HT1080 (cell line): ENCODE results near the gene RPF1. TPM values are rescaled to one million over a fixed set of nuclear protein-coding genes. Genes with fewer than 3 reads are reported as not detected.
"Not testable (repeated sequence)": the region's sequence is repeated elsewhere in the genome, so short reads cannot be mapped to it uniquely, and the experiment has no call there.

Experiments used
- DNase-seq: peaks from one replicate; pipeline ENCODE4 v3.0.0-alpha.2; 2015; ENCODE audit warnings: low read depth
- polyA plus RNA-seq, 2 experiments: library from polyadenylated mRNA; depleted of rRNA; stranded (reverse); fragments of >200 nt; gene quantifications; 2 replicates each; pipeline ENCODE4 v1.2.3, GENCODE V29; 2015
- total RNA-seq: library from RNA; depleted of rRNA; stranded (reverse); fragments of >200 nt; shearing (Covaris generic); gene quantifications from 2 replicates; pipeline ENCODE4 v1.2.3, GENCODE V29; 2014; rRNA removed

Gene RPF1, protein sequence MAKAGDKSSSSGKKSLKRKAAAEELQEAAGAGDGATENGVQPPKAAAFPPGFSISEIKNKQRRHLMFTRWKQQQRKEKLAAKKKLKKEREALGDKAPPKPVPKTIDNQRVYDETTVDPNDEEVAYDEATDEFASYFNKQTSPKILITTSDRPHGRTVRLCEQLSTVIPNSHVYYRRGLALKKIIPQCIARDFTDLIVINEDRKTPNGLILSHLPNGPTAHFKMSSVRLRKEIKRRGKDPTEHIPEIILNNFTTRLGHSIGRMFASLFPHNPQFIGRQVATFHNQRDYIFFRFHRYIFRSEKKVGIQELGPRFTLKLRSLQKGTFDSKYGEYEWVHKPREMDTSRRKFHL
- total RNA-seq = 99.9 and 111 TPM in 2 replicates
- polyA plus RNA-seq (2015; cell fraction: cytosol; rRNA removed) = 66.0 and 68.6 TPM in 2 replicates
- polyA plus RNA-seq (2015; cell fraction: nucleus; rRNA removed) = 65.0 and 70.3 TPM in 2 replicates

DNA sequence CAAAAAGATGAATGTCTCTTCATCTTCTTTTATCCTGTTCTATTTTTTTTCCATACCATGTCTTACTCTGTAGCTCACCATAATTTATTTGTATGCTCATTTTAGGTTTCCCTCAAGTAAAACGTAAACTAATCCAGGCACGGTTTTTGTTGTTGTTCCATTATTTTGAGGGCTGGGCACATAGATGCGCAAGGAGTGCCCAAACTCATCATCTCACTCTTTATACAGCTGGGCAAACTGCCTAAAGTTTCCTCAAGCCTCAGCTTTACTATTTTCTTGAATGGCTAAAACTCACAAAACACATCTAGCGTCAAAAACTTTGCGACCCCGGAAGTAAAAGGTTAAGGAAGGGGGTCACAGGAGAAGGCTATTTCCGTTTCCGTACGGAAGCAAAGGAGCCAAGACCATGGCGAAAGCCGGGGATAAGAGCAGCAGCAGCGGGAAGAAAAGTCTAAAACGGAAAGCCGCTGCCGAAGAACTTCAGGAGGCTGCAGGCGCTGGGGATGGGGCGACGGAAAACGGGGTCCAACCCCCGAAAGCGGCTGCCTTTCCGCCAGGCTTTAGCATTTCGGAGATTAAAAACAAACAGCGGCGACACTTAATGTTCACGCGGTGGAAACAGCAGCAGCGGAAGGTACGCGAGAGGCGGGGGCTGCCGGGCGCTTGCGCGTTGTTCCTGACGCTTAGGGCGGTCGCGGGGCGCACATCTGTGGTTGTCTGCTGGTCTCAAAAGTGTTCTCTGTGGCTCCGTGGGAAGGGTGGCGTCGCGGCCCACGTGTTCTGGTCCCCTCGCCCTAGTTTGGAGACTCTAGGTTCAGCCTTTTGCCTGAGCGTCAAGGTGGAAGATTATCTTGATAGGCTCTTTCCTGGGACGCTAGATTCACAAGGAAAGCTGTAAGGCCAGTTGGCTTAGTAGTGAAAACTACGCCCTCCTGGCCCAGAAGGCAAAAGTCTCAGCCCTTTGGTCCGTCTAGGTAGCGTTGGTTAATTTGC is at the start of gene RPF1:
Gene RPF1 (plus strand): TSS at position 391 of the 993 bp plus-strand sequence. CDS start 16 bp downstream, at position 407.
- DNase-seq = peak; percentile 78

DNA sequence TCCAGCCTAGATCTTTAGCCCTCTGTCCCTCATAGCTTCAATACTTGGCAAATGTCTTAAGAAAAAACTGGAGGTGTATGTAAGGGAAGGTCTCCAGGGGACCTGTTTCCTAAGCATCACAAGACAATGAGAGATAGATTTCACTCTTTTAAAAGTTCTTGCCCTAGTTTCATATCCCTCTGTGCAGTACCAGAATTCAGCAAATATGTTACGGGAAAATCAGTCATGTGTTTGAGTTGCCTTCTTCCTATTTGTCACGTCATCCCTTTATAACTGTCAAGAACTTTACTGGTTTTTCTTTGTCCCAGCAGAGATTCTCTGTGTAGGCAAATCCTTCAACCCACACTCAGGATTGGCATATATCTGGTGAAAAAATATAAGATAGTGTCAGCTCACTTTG is 48.5 kb upstream of the RPF1 start:
- no peak for DNase-seq

DNA sequence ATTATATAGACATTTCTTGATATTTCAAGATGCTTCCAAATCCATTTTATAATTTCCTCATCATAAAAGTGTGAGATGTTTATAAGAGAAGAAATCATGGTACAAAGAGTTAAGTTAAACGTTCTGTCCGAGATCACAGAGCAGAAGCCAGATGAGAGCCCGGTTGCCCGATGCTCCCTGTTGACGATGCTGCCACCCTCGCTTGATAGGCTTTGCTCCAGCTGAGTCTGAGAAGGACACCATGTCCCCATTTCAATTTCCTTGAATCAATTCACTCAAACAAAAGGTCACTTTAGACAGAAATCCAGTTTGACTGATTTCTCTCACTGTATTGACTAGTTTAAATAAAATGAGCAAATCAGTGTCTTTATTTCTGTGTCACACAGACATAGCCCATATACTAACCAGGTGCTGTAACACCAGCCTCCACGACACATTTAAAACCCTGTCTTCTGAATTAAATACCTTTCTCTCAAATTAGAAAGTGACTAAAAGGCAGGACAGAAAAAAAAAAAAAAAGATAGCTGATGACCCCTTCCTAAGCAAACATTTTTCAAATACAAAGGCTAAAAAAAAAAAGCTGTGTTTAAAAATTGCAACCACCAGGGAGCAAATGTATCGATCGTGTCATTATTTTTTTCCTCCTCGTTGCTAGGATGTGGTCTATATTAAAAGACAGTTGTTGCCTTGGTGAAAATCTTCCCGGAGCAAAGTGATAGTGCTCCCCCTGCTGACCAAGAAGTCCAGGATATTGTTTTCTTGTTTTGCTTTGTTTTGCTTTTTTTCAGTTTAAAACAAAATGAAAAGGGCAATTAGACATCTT is 45.6 kb upstream of the RPF1 start:
- DNase-seq = peak; percentile 82

GRCh38 chr1:84434081-84434769 is 44.8 kb upstream of the RPF1 start:
- DNase-seq = no peak

- no peak for DNase-seq
Measured at GRCh38 chr1:84434801-84435549, 44.1 kb upstream of the RPF1 start.

GRCh38 chr1:84436876-84437655 is 42.0 kb upstream of the RPF1 start:
- no peak for DNase-seq

DNA sequence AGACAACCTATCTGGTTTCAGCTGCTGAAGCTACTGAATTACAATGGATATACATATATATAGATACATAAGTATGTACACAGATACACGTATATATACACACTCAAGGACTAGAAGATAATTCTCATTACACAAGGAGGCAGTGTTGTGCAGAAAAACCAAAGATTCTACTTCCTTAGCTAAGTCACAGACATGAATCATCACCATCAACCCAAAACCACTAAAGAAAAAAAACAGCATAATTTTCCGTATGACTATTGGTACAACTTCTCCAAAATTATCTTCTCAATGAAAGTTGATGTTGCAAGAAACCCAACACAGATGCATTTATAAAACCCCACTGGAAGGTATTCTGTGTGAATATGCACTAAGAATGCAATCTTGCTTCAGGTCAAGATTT is 36.8 kb upstream of the RPF1 start:
- DNase-seq = peak; percentile 87

DNA sequence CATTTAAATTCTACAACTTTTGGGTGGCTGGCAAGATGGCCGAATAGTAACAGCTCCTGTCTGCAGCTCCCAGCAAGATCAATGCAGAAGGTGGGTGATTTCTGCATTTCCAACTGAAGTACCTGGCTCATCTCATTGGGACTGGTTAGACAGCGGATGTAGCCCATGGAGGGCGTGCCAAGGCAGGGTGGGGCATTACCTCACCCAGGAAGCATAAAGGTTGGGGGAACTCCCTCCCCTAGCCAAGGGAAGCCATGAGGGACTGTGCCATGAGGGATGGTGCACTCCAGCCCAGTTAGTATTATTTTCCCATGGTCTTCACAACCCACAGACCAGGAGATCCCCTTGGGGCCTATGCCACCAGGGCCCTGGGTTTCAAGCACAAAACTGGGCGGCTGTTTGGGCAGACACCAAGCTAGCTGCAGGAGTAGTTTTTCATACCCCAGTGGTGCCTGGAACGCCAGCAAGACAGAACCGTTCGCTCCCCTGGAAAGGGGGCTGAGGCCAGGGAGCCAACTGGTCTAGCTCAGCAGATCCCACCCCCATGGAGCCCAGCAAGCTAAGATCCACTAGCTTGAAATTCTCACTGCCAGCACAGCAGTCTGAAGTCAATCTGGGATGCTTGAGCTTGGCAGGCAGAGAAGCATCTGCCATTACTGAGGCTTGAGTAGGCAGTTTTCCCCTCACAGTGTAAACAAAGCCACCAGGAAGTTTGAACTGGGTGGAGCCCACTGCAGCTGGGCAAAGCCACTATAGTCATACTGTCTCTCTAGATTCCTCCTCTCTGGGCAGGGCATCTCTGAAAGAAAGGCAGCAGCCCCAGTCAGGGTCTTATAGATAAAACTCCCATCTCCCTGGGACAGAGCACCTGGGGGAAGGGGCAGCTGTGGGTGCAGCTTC is 36.1 kb upstream of the RPF1 start:
- peak; percentile 10 for DNase-seq

- DNase-seq = not testable (repeated sequence)
Measured at GRCh38 chr1:84448704-84449103, 30.4 kb upstream of the RPF1 start.

DNA sequence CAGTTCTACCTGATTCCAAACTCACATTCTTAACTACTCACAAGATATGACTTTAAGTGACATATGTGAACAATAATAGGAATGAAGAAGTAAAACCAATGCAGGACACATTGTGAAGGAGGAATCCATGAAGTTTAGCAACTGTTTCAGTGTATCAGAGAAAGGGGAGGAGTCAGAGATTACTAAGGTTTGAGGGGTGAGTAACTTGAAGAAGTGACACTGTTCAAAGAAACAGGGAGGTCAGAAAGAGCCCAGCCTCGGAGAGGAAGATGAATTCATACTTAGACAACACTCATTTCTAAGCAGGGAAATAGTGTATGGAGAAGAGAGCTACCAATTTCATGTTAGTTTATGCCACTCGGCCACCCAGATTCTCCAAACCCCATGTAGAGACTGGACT is 28.2 kb upstream of the RPF1 start:
- DNase-seq = peak; percentile 24

DNA sequence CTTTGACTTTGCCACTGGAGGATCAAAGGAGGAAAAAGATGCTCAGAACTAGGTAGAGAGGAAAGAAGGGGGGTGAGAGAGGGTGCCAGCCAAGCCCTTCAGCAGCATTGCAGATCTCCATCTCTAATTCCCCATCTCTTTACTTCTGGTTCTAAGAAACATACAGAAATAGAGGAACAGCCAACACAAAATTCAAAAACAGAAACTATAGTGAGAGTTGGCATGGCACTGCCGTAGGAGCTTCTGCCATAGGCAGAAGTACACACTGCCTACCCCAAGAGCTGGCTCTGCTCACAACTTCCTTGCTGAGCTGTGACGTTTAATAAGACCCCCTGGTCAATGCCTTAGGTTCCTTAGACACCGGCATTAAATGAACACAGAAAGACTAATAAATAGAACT is 26.6 kb upstream of the RPF1 start:
- no peak for DNase-seq

GRCh38 chr1:84462118-84462517 is 16.9 kb upstream of the RPF1 start:
- DNase-seq = no peak

- DNase-seq = no peak
Measured at GRCh38 chr1:84467298-84467697, 11.8 kb upstream of the RPF1 start.

DNA sequence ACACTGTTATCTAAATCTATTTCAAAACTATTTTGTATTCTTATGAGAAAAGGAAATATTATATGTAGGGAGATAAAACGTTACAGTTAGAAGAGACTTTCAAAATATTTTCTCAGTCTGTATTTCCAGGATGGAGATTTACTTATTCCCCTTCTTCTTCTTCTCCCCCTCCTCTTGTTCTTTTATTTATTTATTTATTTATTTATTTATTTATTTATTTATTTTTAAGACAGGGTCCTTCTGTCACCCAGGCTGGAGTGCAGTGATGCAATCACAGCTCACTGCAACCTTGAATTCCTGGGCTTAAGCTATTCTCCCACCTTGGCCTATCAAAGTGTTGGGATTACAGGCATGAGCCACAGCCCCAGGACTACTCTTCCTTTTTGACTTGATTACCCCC is 2.8 kb upstream of the RPF1 start:
- no peak for DNase-seq

- no peak for DNase-seq
Measured at GRCh38 chr1:84479998-84480397, 932 bp downstream of the RPF1 start.

GRCh38 chr1:84480650-84481049 is 1.6 kb downstream of the RPF1 start:
- DNase-seq = no peak

- DNase-seq = no peak
Measured at GRCh38 chr1:84481317-84481716, 2.3 kb downstream of the RPF1 start.

DNA sequence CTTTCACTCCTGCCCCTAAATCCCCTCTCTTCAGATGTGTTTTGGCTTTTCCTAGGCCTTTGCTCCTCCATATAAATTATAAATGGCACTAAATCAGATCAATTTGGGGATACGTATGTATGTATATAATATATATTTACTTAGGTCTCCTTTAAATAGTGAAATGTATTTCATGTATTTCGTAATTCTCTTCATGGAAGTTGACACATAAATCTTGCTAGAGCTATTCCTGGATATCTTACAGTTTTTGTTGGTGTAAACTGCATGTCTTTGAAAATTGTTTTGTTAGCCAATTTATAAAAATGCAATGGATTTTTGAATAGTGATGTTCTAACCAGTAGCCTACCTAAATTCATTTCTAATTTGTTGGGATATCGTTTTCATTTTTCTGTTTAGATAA is 9.0 kb downstream of the RPF1 start:
- DNase-seq = no peak
